Measurements from ENCODE around the gene PCDH15.

PCDH15 gene

GRCh38 chr10:54066646-54067045 lies 734.4 kb downstream of the PCDH15 start:
- Histone ChIP-seq H3K27me3 (replicated peaks; ENCODE audit: control insufficient read depth, insufficient read depth, low read length) (no peaks in the 10 kb centered on the region), H3K36me3 (ENCODE audit: control insufficient read depth, insufficient read depth, low read length) (no peaks in the 10 kb centered on the region), H3K4me3 (replicated peaks; ENCODE audit: low read depth, low read length) (no peak overlapping the region)
- DNase-seq (ENCODE audit: extremely low read depth, insufficient read length): no peak
- TF ChIP-seq, protein P1, sequence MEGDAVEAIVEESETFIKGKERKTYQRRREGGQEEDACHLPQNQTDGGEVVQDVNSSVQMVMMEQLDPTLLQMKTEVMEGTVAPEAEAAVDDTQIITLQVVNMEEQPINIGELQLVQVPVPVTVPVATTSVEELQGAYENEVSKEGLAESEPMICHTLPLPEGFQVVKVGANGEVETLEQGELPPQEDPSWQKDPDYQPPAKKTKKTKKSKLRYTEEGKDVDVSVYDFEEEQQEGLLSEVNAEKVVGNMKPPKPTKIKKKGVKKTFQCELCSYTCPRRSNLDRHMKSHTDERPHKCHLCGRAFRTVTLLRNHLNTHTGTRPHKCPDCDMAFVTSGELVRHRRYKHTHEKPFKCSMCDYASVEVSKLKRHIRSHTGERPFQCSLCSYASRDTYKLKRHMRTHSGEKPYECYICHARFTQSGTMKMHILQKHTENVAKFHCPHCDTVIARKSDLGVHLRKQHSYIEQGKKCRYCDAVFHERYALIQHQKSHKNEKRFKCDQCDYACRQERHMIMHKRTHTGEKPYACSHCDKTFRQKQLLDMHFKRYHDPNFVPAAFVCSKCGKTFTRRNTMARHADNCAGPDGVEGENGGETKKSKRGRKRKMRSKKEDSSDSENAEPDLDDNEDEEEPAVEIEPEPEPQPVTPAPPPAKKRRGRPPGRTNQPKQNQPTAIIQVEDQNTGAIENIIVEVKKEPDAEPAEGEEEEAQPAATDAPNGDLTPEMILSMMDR (IDR thresholded peaks at IDR 0.05; ENCODE audit: insufficient read depth, low read length, poor library complexity, severe bottlenecking): no peak

GRCh38 chr10:54065106-54065505 lies 735.9 kb downstream of the PCDH15 start:
- Histone ChIP-seq H3K27me3 (replicated peaks; ENCODE audit: control insufficient read depth, insufficient read depth, low read length) (no peaks in the 10 kb centered on the region), H3K4me3 (replicated peaks; ENCODE audit: low read depth, low read length) (no peak overlapping the region), H3K36me3 (ENCODE audit: control insufficient read depth, insufficient read depth, low read length) (no peaks in the 10 kb centered on the region)
- no peak for DNase-seq (ENCODE audit: extremely low read depth, insufficient read length)
- TF ChIP-seq, protein P1 (IDR thresholded peaks at IDR 0.05; ENCODE audit: insufficient read depth, low read length, poor library complexity, severe bottlenecking): no peak

DNA sequence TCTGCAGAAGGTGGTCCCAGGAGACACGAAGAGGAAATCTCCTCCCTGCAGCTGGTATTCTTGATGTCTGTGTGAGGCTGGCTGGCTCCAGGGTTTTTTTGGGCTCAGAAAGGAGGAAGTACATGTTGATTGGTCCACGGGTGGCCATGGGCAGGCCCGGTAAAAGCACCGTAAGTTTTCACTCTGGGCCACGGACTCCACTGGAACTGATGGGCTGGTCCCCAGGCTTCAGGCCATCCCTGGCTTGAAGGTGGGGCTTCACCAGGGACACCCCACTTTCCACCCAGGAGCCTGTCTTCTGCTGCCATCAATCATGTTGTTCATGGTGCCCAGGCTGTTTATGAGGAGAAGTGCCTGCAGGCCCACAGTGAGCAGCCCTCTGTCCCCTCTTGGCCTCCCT lies 736.8 kb downstream of the PCDH15 start:
- no peaks in the 10 kb centered on the region for H3K36me3 ChIP-seq (ENCODE audit: control insufficient read depth, insufficient read depth, low read length)
- H3K27me3 ChIP-seq (replicated peaks; ENCODE audit: control insufficient read depth, insufficient read depth, low read length): no peaks in the 10 kb centered on the region
- H3K4me3 ChIP-seq (replicated peaks; ENCODE audit: low read depth, low read length): no peak overlapping the region
- DNase-seq (ENCODE audit: extremely low read depth, insufficient read length): no peak
- TF ChIP-seq, protein P1 (IDR thresholded peaks at IDR 0.05; ENCODE audit: insufficient read depth, low read length, poor library complexity, severe bottlenecking): no peak

- H3K36me3 ChIP-seq (ENCODE audit: control insufficient read depth, insufficient read depth, low read length): no peaks in the 10 kb centered on the region
- TF ChIP-seq, protein P1 (IDR thresholded peaks at IDR 0.05; ENCODE audit: insufficient read depth, low read length, poor library complexity, severe bottlenecking): no peak
- no peak for DNase-seq (ENCODE audit: extremely low read depth, insufficient read length)
Measured at GRCh38 chr10:54063514-54063913, 737.5 kb downstream of the PCDH15 start.

GRCh38 chr10:54060572-54060971 lies 740.5 kb downstream of the PCDH15 start:
- H3K4me3 ChIP-seq (replicated peaks; ENCODE audit: low read depth, low read length): no peak overlapping the region
- H3K36me3 ChIP-seq (ENCODE audit: control insufficient read depth, insufficient read depth, low read length): no peaks in the 10 kb centered on the region
- no peaks in the 10 kb centered on the region for H3K27me3 ChIP-seq (replicated peaks; ENCODE audit: control insufficient read depth, insufficient read depth, low read length)
- DNase-seq (ENCODE audit: extremely low read depth, insufficient read length): no peak
- TF ChIP-seq, protein P1 (IDR thresholded peaks at IDR 0.05; ENCODE audit: insufficient read depth, low read length, poor library complexity, severe bottlenecking): no peak

More at GRCh38 chr10:54063514-54063913, 737.5 kb downstream of the PCDH15 start:
- Histone ChIP-seq H3K4me3 (replicated peaks; ENCODE audit: low read depth, low read length) (no peak overlapping the region), H3K27me3 (replicated peaks; ENCODE audit: control insufficient read depth, insufficient read depth, low read length) (no peaks in the 10 kb centered on the region)

GRCh38 chr10:54057357-54057756 lies 743.7 kb downstream of the PCDH15 start:
- TF ChIP-seq, protein P1 (IDR thresholded peaks at IDR 0.05; ENCODE audit: insufficient read depth, low read length, poor library complexity, severe bottlenecking): no peak

More at GRCh38 chr10:54057357-54057756, 743.7 kb downstream of the PCDH15 start:
- no peak for DNase-seq (ENCODE audit: extremely low read depth, insufficient read length)
- Histone ChIP-seq H3K27me3 (replicated peaks; ENCODE audit: control insufficient read depth, insufficient read depth, low read length) (no peaks in the 10 kb centered on the region), H3K4me3 (replicated peaks; ENCODE audit: low read depth, low read length) (no peak overlapping the region), H3K36me3 (ENCODE audit: control insufficient read depth, insufficient read depth, low read length) (no peaks in the 10 kb centered on the region)

Measured in GM06990 (cell line).